HCT116 (cell line): ENCODE measurements around the gene DLX4.

Source experiments
- CTCF ChIP-seq, 3 experiments: fragments of 200-600 bp in 1 of 3; sonication (generic) in 1 of 3; IDR thresholded peaks in 2 of 3; conservative IDR thresholded peaks in 1 of 3; 2 replicates each; pipeline ENCODE4 v1.5.1; 2012 to 2017; ENCODE audit warnings: low read depth in 2 of 3, low read length in 2 of 3, antibody characterized with exemption in 1 of 3, borderline replicate concordance in 1 of 3, control low read depth in 1 of 3, mild to moderate bottlenecking in 1 of 3, mixed read lengths in 1 of 3, mixed run types in 1 of 3, moderate library complexity in 1 of 3; ENCODE audit not compliant: insufficient read depth in 1 of 3
- EZH2 ChIP-seq: fragments of 200-600 bp; sonication (generic); IDR thresholded peaks from 2 replicates; pipeline ENCODE4 v1.6.1; 2017; ENCODE audit warnings: antibody characterized with exemption, mixed run types
- POLR2A ChIP-seq: IDR thresholded peaks from 2 replicates; pipeline ENCODE4 v1.7.0; 2011; ENCODE audit warnings: borderline replicate concordance; ENCODE audit not compliant: insufficient read depth, insufficient read length; ENCODE audit errors: extremely low read depth
- POLR2AphosphoS5 ChIP-seq: IDR thresholded peaks from 2 replicates; pipeline ENCODE4 v1.6.1; 2011; ENCODE audit warnings: mild to moderate bottlenecking, low read depth, low read length, moderate library complexity
- RAD21 ChIP-seq: IDR thresholded peaks from 2 replicates; pipeline ENCODE4 v1.6.1; 2012; ENCODE audit warnings: low read depth, mild to moderate bottlenecking
- SIN3A ChIP-seq: IDR thresholded peaks from 2 replicates; pipeline ENCODE4 v1.6.1; 2012; ENCODE audit warnings: low read depth
- TF ChIP-seq, protein P1 (sequence below): IDR thresholded peaks from 2 replicates; pipeline ENCODE4 v1.6.1; 2012

- TF ChIP-seq EZH2, result no peak
- no peak for TF ChIP-seq CTCF (IDR thresholded peaks at IDR 0.05 in 2 of 3, conservative IDR thresholded peaks at IDR 0.05 in 1 of 3; ENCODE audit: borderline replicate concordance in 1 of 3, insufficient read depth in 1 of 3, low read depth in 2 of 3, low read length in 2 of 3)
- TF ChIP-seq RAD21, result no peak
- no peak for TF ChIP-seq POLR2AphosphoS5
- no peak for TF ChIP-seq POLR2A
- TF ChIP-seq, protein P1, sequence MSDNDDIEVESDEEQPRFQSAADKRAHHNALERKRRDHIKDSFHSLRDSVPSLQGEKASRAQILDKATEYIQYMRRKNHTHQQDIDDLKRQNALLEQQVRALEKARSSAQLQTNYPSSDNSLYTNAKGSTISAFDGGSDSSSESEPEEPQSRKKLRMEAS, result no peak
- no peak for TF ChIP-seq SIN3A
These were observed 6.2 kb upstream of the DLX4 start for GRCh38 chr17:49962599-49963308.
